ENCODE data around the gene EHF.

EHF gene

DNA sequence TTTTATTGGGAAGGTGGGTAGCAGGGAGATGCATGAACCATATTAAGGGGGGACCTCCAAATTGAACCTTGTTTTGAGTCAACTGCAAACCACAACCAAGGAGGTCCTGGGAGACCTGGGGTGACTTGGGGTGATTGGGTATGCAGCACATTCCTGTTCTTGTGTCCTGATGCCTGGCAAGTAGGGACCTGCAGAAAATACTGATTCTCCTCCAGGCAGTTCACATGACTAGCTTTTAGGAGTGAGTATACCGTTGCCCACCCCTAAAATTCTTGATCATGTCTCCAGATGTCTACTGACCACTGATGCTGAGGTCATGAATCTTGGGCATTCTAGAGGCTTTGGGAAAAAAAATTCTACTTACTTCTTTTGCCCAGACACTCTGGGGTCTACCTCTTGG, 6.3 kb downstream of the EHF start:
- DNase-seq: no peak

- no peak for DNase-seq
These were observed 8.8 kb downstream of the EHF start for GRCh38 chr11:34629711-34630110.

GRCh38 chr11:34630544-34630943, 9.7 kb downstream of the EHF start:
- no peak for DNase-seq

DNA sequence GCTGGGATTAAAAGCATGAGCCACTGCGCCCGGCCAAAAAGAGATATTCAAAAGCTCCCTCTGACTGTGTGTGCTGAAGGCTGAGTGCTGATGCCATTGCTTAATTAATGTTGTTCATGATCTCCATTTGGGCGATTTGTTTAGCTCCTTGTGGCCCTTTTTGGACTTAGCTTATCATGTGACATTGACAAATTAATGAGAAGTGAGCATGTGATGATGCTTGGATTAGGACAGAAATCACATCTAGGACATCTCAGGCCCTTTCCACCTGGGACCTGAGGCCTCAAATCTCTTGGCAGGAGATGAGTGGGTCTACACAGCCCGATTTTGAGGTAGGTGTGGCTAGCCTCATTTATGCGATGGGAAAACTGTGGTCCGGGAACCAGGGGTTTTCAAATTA, 10.4 kb downstream of the EHF start:
- no peak for DNase-seq

- no peak for DNase-seq
These were observed 10.8 kb downstream of the EHF start for GRCh38 chr11:34631737-34632104.

GRCh38 chr11:34632105-34632791, 11.4 kb downstream of the EHF start:
- no peak for DNase-seq

DNA sequence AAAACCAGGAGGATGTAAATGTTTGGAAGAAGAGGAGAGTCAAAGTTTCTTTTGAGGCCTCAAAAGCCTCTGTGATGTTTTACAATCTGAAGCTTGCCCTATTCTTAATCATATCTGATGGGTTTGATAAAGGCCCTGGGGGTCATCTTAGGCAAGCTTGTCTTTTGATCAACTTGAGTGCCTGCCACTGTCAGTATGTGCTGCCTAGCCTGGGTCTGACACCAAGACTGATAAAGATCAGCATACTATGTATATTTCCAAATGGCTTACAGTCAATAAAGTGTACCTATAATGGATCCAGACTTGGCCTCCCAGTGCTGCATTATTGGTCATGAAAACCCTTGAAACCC, 12.7 kb downstream of the EHF start:
- no peak for DNase-seq

DNA sequence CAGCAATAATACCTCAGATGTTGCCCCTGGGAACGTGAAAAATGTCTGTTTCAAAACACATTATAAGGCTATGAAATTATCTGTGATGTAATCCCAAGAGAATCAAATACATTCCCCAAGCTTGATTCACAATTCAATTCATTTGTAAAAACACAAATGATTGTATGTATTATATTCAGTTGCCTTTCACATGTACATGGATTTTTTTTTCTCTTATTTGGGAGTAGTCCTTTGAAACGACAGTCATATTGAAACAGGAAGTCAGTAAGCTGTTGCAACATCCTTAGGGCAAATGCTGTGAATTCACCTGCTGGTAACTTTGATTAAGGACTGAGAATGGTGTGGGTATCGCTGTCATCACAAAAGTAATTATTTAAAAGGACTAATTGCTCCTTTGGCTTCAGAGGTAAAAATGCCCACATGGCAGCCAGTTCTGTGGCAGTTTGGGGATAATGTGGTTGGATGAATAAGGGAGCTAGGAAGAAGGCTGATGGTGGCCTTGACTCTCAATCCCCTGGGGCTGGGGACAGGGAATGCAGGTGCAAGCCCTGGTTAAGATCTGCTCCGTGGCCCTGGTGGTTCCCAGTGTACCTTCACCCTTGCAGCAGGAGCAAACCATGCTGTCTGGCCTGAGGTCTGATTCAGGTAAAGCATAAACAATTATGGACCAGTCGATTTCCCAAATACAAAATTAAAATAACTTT, 13.2 kb downstream of the EHF start:
- no peak for DNase-seq

DNA sequence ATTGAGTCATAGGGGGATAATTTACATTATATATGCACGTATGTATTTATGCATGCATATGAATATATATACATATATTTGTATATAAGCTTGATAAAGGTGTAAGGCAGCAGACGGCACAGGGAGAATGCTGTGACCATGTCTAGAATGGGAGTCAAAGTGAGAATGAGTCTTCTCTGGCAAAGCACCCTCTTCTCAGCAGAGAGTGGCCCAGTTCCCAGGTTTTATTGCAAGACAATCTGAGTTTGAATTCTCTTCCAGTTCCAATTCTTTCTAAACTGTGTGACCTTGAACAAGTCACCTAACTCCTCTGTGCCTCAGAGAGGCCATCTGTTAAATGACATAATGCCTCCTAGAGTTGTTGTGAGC, 13.8 kb downstream of the EHF start:
- no peak for DNase-seq

DNA sequence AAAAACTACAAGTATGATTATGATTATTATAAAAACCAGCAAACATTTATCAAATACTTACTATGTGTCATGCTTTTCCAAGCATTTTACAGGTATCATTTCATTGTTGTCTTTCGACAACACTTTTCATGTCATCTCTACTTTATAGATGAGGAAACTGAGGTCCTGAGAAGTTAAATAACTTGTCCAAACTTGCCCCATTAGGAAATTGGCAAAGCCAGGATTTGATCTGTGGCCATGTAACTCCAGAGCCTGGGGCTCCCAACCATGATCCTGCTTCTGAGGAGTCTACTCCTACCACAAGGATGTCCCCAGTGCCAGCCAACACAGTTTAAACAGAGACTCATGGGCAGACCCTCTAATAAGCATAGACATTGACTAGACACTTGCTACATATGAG, 15.2 kb downstream of the EHF start:
- no peak for DNase-seq

GRCh38 chr11:34637303-34637702, 16.4 kb downstream of the EHF start:
- DNase-seq: no peak

DNA sequence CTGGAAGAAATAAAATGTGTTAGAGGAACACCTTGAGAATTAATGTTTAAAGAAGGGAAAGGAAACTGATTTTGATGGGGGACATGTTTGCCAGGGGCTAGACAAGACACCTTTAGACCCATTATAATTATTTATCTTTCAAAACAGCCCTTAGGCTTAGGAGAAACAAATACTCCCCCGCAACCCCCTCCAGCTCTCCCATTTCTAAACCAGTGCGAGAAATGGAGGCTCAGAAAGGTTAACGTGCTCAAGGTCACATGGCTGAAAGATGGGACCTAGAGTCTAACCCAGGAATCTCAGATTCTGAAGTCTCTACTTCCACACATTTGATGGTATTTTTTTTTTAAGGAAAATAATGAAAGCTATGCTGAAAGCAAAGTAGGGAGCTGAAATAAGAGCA, 18.0 kb downstream of the EHF start:
- DNase-seq: no peak

DNA sequence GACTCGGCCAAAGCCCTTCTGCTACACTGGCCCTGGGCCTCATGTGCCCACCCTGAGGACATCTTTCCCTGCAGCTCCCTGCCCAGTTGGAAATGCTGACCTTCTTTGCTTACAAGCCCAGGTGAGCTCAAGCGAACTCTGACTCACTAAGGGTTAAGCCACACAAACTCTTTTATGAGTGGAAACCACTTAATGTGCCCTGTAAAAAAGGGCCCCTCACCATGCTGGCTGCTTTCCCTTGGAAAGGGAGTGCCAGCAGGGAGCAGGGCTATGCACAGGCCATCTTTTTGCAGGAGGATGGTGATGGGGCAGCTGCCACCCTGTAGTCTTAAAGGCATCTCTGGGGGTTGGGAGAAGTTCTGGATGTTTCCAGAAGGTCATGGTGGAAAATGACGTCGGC, 18.7 kb downstream of the EHF start:
- DNase-seq: no peak

GRCh38 chr11:34640050-34640923, 19.4 kb downstream of the EHF start:
- DNase-seq: no peak

DNA sequence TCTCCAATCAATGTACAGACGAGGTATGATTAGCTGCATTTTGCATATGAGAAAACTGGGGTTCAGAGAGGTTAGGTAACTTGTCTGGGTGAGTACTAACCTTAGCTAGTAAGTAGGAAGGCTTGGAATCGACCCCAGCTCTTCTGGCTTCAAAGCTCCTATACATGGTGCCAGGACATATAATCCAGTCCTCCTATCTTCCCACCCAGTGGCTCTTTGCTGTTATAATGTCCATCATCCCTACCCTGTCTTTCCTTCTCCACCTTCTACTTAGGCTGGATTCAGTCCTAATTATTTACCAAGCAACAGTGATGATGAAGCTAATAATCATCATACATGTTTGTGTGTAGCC, 20.0 kb downstream of the EHF start:
- DNase-seq: no peak

DNA sequence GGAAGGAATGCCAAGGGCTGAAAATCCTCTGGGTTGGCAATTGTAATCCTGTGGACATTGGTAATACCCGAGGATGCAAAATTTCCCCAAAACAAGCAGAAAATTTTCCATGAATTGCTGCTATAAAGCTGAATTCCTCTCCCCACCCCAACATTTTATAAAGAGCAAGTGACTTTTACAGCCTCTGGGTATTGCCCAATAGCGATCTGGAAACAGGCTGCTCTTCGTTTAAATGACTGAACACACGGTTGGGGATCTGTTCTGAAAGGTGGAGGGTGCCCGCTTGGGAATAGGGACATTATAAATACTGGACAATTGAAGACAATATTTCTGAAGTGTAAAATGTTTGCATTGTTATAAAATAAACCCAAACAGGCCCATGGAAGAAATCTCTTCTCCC, 20.6 kb downstream of the EHF start:
- DNase-seq: no peak

DNA sequence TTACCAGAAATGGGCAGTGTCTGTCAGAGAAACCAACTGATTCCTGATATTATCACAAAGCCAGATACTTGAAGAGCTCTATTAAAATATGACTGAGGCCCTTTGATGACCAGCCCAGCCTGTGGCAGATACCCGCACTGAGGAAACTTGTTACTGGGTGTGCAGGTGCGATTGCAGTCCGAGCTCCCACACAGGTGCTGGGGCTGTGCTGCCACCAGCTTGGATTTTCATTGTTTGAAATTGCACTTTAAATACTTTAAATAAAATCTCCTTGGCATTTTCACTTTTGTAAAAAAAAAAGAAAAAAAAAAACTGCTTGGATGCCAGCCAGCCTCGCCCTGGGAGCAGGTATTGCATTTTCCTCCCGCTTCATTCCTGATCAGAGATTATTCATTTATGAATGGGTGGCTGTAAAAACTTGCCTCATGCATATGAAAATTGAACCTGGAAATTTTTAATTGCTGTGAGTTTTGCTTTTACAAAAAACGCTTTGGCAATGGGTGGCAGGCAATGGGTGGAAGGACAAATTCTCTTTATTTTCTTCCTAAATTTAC, 21.2 kb downstream of the EHF start:
- no peak for DNase-seq

- no peak for DNase-seq
These were observed 22.0 kb downstream of the EHF start for GRCh38 chr11:34642873-34643272.

GRCh38 chr11:34643311-34643710, 22.4 kb downstream of the EHF start:
- no peak for DNase-seq

DNA sequence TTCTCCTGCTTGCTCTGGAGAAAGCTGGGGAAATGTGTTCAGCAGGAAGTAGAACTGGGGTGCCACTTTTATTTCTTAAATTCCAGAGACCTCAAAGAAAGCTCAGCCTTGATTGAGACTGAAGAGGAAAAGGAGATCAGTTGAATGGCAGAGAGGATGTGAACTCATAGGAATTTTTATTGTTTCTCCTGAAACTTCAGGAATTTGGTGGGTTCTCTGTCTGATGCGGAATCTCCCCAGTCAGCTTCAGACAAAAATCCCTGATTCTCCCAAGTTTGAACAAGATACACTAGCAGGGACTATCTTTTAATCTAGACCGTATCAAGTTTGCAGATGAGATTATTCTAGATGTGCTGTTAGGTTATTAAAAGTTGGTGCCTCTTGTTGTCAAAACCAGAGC, 23.0 kb downstream of the EHF start:
- DNase-seq: no peak

- DNase-seq: no peak
These were observed 23.9 kb downstream of the EHF start for GRCh38 chr11:34644669-34645406.

DNA sequence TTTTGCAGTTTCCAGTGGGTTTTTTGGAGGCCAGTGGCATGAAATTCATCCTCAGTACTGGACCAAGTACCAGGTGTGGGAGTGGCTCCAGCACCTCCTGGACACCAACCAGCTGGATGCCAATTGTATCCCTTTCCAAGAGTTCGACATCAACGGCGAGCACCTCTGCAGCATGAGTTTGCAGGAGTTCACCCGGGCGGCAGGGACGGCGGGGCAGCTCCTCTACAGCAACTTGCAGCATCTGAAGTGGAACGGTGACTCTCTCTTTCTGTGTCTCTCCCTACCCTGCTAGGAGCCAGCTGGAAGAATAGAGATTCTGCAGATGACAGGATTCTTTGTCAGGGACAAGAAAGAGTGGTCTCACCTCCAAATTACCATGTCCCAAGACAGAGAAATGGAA, 25.5 kb downstream of the EHF start:
- DNase-seq: no peak

DNA sequence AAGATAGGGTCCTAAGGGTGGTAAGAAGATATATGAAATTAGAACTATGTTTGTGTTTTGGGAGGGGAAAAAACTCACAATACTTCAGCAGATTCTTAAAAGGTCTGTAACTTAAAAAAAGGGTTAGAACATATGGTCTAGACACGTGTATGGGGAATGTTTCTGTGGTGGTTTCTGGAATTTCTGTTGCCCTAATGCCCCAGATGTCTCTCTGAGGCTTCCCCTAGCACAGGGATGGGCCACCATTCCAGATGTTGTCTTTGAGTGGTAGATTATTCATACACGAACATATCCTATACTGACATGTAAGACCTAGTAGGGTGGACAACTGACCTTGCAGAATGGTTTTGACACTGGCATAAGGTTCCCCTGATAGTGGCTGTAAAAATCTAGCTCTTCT, 26.2 kb downstream of the EHF start:
- DNase-seq: no peak

Measured in NCI-H524 (cell line).